HG03432 (cell line): ENCODE results near the gene CHCHD6.

ENCODE experiments used
- ATAC-seq: cut with Tn5 transposase; IDR thresholded peaks from one replicate; pipeline ENCODE4 v1.9.1; 2021; ENCODE audit warnings: mild to moderate bottlenecking, moderate library complexity; ENCODE audit not compliant: unreplicated experiment

Gene CHCHD6

GRCh38 chr3:126703512-126704493 lies at the start of gene CHCHD6:
Gene CHCHD6, plus strand, starts transcription at chr3:126704240. Its CDS starts 73 bp downstream, at chr3:126704313.
- peak; percentile 99 for ATAC-seq

GRCh38 chr3:126654571-126655383 lies 49.3 kb upstream of the CHCHD6 start, which contains the start of gene TXNRD3:
Gene TXNRD3, minus strand, starts transcription at chr3:126655124.
- no peak for ATAC-seq

- no peak for ATAC-seq
Measured at GRCh38 chr3:126655887-126656286, 48.2 kb upstream of the CHCHD6 start.

GRCh38 chr3:126656371-126657134 lies 47.5 kb upstream of the CHCHD6 start:
- ATAC-seq: no peak

GRCh38 chr3:126657901-126658300 lies 46.1 kb upstream of the CHCHD6 start:
- ATAC-seq: no peak

GRCh38 chr3:126658584-126658983 lies 45.5 kb upstream of the CHCHD6 start:
- ATAC-seq: no peak

GRCh38 chr3:126659915-126660886 lies 43.8 kb upstream of the CHCHD6 start:
- ATAC-seq: no peak

- no peak for ATAC-seq
Measured at GRCh38 chr3:126661532-126662364, 42.3 kb upstream of the CHCHD6 start.

GRCh38 chr3:126663257-126663656 lies 40.8 kb upstream of the CHCHD6 start:
- no peak for ATAC-seq

- ATAC-seq: no peak
Measured at GRCh38 chr3:126663750-126664149, 40.3 kb upstream of the CHCHD6 start.

GRCh38 chr3:126664591-126665214 lies 39.3 kb upstream of the CHCHD6 start:
- no peak for ATAC-seq

- no peak for ATAC-seq
Measured at GRCh38 chr3:126665221-126665936, 38.7 kb upstream of the CHCHD6 start.

GRCh38 chr3:126665959-126666657 lies 37.9 kb upstream of the CHCHD6 start:
- ATAC-seq: no peak

- ATAC-seq: no peak
Measured at GRCh38 chr3:126666658-126667528, 37.1 kb upstream of the CHCHD6 start.

- no peak for ATAC-seq
Measured at GRCh38 chr3:126667631-126668449, 36.2 kb upstream of the CHCHD6 start.
